Suprapubic skin (tissue), 4 donors: ENCODE measurements around the gene C9. TPM values are rescaled to one million over a fixed set of nuclear protein-coding genes. Genes with fewer than 3 reads are reported as not detected.
"Not testable (repeated sequence)": the region's sequence is repeated elsewhere in the genome, so short reads cannot be mapped to it uniquely, and the experiment has no call there.

ENCODE experiments used
- DNase-seq, 2 donors: peaks; one replicate each; pipeline ENCODE4 v3.0.0-alpha.2; 2019; ENCODE audit warnings: low spot score in 2 of 2
- H3K27ac ChIP-seq: fragments of 200-600 bp; sonication (generic); one replicate; pipeline ENCODE4 v1.5.1; 2019
- H3K27me3 ChIP-seq: fragments of 200-600 bp; sonication (generic); one replicate; pipeline ENCODE4 v1.5.1; 2019
- H3K36me3 ChIP-seq: fragments of 200-600 bp; sonication (generic); one replicate; pipeline ENCODE4 v1.5.1; 2019
- H3K4me1 ChIP-seq: fragments of 200-600 bp; sonication (generic); one replicate; pipeline ENCODE4 v1.5.1; 2019
- H3K4me3 ChIP-seq: fragments of 200-600 bp; sonication (generic); one replicate; pipeline ENCODE4 v1.5.1; 2019; ENCODE audit warnings: mild to moderate bottlenecking
- H3K9me3 ChIP-seq: fragments of 200-600 bp; sonication (generic); one replicate; pipeline ENCODE4 v1.5.1; 2019
- EP300 ChIP-seq: sonication (generic); formaldehyde crosslinking; IDR thresholded peaks from one replicate; pipeline ENCODE4 v1.6.1; 2017; ENCODE audit warnings: antibody characterized with exemption
- POLR2A ChIP-seq, 2 donors: fragments of 450-650 bp; IDR thresholded peaks; one replicate each; pipeline ENCODE4 v1.6.1; 2017; ENCODE audit warnings: antibody characterized with exemption in 2 of 2, mild to moderate bottlenecking in 2 of 2, moderate library complexity in 2 of 2
- POLR2AphosphoS5 ChIP-seq, 3 donors: sonication (generic); formaldehyde crosslinking; IDR thresholded peaks; one replicate each; pipeline ENCODE4 v1.6.1; 2017; ENCODE audit warnings: antibody characterized with exemption in 3 of 3
- WGBS: methylation state at CpG from one replicate; pipeline ENCODE4 v1.1.5; 2018; 5-methylcytosine and 5-hydroxymethylcytosine counted together
- total RNA-seq, 4 donors: library from RNA; depleted of rRNA; stranded (reverse); fragments of >200 nt; gene quantifications; one replicate each; pipeline ENCODE4 v1.1.0, GENCODE V29; 2016
- TF ChIP-seq, protein P1 (sequence below), 2 donors: fragments of 200-600 bp in 1 of 2; fragments of 450-650 bp in 1 of 2; sonication (generic) in 1 of 2; IDR thresholded peaks; one replicate each; pipeline ENCODE4 v1.5.1; 2016 to 2019; ENCODE audit warnings: antibody characterized with exemption in 2 of 2, mild to moderate bottlenecking in 1 of 2, moderate library complexity in 1 of 2

Gene C9
- total RNA-seq, 4 donors from 2014 or later, result 5.6 TPM; not detected in 3

DNA sequence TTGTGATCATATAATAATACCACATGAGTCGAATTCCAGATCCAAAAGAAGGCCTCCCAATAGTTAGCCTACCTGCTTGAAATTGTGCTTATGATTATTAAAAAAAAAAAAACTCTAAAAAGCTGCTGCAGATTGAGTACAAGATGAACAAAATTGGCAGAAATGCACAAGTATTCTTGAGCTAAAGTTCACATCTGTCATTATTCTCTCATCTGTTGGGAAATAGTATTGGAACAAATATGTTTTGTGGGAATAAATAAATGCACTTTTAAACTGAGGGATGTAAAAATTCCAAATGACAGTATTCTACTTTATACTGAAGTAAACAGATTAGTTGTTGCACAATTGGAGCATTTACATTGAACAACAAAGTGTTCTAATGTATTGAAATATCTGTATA lies 44.7 kb upstream of the C9 start:
- H3K36me3 ChIP-seq, result no peaks in the 10 kb centered on the region
- H3K4me3 ChIP-seq, result no peak overlapping the region
- H3K27me3 ChIP-seq, result no peaks in the 10 kb centered on the region
- 58% methylated on average over 1 of the region's 1 CpG for WGBS
- H3K27ac ChIP-seq, result no peak overlapping the region
- no peak for TF ChIP-seq POLR2AphosphoS5 (IDR thresholded peaks at IDR 0.05)
- TF ChIP-seq, protein P1, sequence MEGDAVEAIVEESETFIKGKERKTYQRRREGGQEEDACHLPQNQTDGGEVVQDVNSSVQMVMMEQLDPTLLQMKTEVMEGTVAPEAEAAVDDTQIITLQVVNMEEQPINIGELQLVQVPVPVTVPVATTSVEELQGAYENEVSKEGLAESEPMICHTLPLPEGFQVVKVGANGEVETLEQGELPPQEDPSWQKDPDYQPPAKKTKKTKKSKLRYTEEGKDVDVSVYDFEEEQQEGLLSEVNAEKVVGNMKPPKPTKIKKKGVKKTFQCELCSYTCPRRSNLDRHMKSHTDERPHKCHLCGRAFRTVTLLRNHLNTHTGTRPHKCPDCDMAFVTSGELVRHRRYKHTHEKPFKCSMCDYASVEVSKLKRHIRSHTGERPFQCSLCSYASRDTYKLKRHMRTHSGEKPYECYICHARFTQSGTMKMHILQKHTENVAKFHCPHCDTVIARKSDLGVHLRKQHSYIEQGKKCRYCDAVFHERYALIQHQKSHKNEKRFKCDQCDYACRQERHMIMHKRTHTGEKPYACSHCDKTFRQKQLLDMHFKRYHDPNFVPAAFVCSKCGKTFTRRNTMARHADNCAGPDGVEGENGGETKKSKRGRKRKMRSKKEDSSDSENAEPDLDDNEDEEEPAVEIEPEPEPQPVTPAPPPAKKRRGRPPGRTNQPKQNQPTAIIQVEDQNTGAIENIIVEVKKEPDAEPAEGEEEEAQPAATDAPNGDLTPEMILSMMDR (IDR thresholded peaks at IDR 0.05), result no peak
- no peak for TF ChIP-seq POLR2A (IDR thresholded peaks at IDR 0.05)
- no peak for TF ChIP-seq EP300
- no peaks in the 10 kb centered on the region for H3K9me3 ChIP-seq
- DNase-seq, result no peak
- peaks cover 52% of the 10 kb centered on the region for H3K4me1 ChIP-seq

DNA sequence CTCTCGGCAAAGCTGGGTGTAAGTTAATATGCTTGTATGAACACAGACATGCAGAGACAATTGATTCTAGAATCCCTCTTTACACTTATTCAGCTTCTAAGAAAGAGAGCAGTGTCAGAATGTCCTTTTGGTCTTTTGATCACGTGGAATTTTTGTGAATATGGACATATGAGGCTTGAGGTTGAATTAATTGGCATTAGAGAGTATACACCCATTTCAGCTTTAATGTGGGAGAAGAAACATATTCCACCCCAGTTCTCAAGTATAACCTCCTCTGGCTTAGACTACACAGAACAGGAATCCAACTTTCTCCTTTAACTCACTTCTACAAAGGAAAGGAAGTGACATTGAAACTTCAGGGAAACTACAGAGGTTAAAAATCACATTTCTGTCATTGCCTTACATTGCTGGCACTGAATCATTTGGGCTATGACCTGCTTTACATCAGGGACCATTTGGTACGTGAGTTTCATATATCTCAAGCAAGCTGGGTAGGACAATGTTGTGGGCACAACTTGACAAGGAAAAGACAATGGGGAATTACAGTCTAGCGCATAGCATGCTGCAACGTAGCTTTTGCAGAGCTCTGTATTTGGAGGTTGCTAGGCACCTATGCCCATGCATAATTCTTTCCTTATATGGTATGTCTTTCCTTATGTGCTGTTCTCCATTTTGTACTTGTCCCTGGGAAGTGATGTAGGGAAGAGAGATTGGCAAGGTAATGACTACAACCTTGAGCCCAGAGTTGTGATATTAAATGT lies 41.0 kb upstream of the C9 start:
- H3K27ac ChIP-seq, result peak overlapping the region; percentile 14
- H3K4me3 ChIP-seq, result no peak overlapping the region
- H3K27me3 ChIP-seq, result no peaks in the 10 kb centered on the region
- H3K9me3 ChIP-seq, result no peaks in the 10 kb centered on the region
- WGBS, result 56% methylated on average over 5 of the region's 5 CpGs
- H3K36me3 ChIP-seq, result no peaks in the 10 kb centered on the region
- no peak for DNase-seq
- peaks cover 41% of the 10 kb centered on the region for H3K4me1 ChIP-seq
- no peak for TF ChIP-seq POLR2AphosphoS5 (IDR thresholded peaks at IDR 0.05)

DNA sequence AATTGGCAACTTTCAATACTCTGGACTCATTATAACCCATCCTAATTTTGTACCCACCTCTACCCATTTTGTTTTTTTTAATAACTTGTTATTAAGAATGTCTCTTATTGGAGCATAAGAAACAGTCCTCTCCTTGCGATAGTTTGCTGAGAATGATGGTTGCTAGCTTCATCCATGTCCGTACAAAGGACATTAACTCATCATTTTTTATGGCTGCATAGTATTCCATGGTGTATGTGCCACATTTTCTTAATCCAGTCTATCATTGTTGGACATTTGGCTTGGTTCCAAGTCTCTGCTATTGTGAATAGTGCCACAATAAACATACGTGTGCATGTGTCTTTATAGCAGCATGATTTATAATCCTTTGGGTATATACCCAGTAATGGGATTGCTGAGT lies 39.5 kb upstream of the C9 start:
- not testable (repeated sequence) for H3K27ac ChIP-seq, H3K9me3 ChIP-seq, H3K36me3 ChIP-seq, H3K27me3 ChIP-seq, DNase-seq, H3K4me3 ChIP-seq
- peaks cover 37% of the 10 kb centered on the region for H3K4me1 ChIP-seq
- WGBS, result 89% methylated on average over 3 of the region's 3 CpGs

- H3K9me3 ChIP-seq, H3K4me3 ChIP-seq, H3K27me3 ChIP-seq, H3K36me3 ChIP-seq, DNase-seq: not testable (repeated sequence)
- H3K27ac ChIP-seq, result peak overlapping the region; percentile 21
- peaks cover 35% of the 10 kb centered on the region for H3K4me1 ChIP-seq
These were observed 37.8 kb upstream of the C9 start for GRCh38 chr5:39402140-39402539.

- peak overlapping the region; percentile 77 for H3K27ac ChIP-seq
- H3K4me3 ChIP-seq, result no peak overlapping the region
- no peaks in the 10 kb centered on the region for H3K36me3 ChIP-seq
- WGBS, result 70% methylated on average over 5 of the region's 5 CpGs
- no peak for TF ChIP-seq EP300
- TF ChIP-seq POLR2AphosphoS5 (IDR thresholded peaks at IDR 0.05), result no peak
- TF ChIP-seq, protein P1 (IDR thresholded peaks at IDR 0.05), result no peak
- no peak for TF ChIP-seq POLR2A (IDR thresholded peaks at IDR 0.05)
- no peaks in the 10 kb centered on the region for H3K27me3 ChIP-seq
- no peak for DNase-seq
- peaks cover 41% of the 10 kb centered on the region for H3K4me1 ChIP-seq
- no peaks in the 10 kb centered on the region for H3K9me3 ChIP-seq
These were observed 36.7 kb upstream of the C9 start for GRCh38 chr5:39400713-39401578.

DNA sequence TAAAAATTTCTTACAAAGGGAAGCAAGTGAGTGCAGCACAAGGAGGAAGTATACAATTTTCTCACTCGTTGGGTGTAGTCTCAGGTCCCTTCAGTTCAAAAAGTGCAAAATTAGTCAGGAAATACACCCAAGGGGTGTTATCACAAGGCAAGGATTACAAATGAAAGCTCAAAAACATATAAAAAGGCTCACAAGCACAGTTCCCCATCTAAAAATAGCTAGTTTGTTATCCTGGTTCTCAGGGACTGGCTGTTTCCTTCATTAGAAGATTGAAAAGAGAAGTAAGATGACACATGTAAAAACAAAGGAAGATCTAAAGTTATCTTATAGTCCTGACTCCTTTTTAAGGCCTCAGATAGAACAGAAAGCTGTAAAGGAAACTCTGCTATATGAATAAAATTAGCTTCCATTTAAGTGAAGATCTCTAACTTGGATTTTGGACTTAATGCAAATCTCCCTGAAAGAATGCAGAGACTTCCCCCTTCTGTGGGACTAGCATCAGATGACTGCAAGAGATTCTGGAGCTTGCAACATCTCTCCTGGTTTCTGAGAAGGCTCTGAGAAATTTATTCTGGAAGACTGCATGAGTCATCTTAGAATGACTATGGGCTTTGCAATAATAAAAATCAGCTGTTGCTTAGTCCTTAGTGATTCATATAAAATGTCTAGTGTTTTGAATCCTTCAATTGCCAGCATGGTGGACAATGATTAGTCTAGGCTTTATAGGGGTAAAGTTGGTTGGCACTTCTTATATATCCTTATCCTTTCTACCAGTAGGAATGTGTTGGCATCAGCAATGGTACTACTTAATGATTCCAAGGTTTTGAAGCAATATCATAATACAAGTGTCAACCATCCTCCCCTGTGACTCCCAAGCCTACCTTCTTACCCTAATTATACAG lies 35.1 kb upstream of the C9 start:
- H3K4me3 ChIP-seq, result no peak overlapping the region
- H3K4me1 ChIP-seq, result peaks cover 38% of the 10 kb centered on the region
- peak in 1 of 3 donors; percentile 86 for TF ChIP-seq POLR2AphosphoS5 (IDR thresholded peaks at IDR 0.05)
- TF ChIP-seq POLR2A (IDR thresholded peaks at IDR 0.05), result no peak
- H3K9me3 ChIP-seq, result no peaks in the 10 kb centered on the region
- DNase-seq, result no peak
- WGBS, result 73% methylated on average over 1 of the region's 1 CpG
- H3K27ac ChIP-seq, result peak overlapping the region; percentile 77
- no peaks in the 10 kb centered on the region for H3K27me3 ChIP-seq
- no peaks in the 10 kb centered on the region for H3K36me3 ChIP-seq
